ENCODE measurements around the gene KREMEN1. TPM values are rescaled to one million over a fixed set of nuclear protein-coding genes. Genes with fewer than 3 reads are reported as not detected.

KREMEN1 gene
- total and polyA plus RNA-seq, 10 of the 15 experiments (the other 5 are each of a cell fraction or from before 2014, with no cell fraction given), result 0.10 to 2.5 (median 0.20) TPM; not detected in 1

GRCh38 chr22:29205594-29206371 is 132.9 kb downstream of the KREMEN1 start, which contains the start of gene EMID1 (continued):
- TF ChIP-seq CTCF (IDR thresholded peaks at IDR 0.05 in 2 of 3, conservative IDR thresholded peaks at IDR 0.05 in 1 of 3; ENCODE audit: control insufficient read depth in 2 of 3, extremely low read depth in 1 of 3, insufficient read depth in 1 of 3, low read depth in 3 of 3, low read length in 3 of 3), result peak in 2 of 3 experiments; percentile 18 to 32; a peak in 2 of 6 replicates
- TF ChIP-seq MEF2A (IDR thresholded peaks at IDR 0.05; ENCODE audit: insufficient read depth, low read depth, low read length), result no peak
- TF ChIP-seq BRCA1 (IDR thresholded peaks at IDR 0.05; ENCODE audit: low read depth, low read length), result no peak
- TF ChIP-seq NFXL1 (IDR thresholded peaks at IDR 0.05; ENCODE audit: borderline replicate concordance), result no peak
- no peak for TF ChIP-seq IRF4 (IDR thresholded peaks at IDR 0.05; ENCODE audit: low read depth, low read length)
- no peak for TF ChIP-seq CHD4 (IDR thresholded peaks at IDR 0.05)
- TF ChIP-seq PAX5 (IDR thresholded peaks at IDR 0.05; ENCODE audit: borderline replicate concordance, low read depth, low read length), result no peak
- peak; percentile 80 for TF ChIP-seq DPF2 (IDR thresholded peaks at IDR 0.05)
- TF ChIP-seq KLF5 (IDR thresholded peaks at IDR 0.05; ENCODE audit: partially characterized antibody), result no peak
- TF ChIP-seq NR2F1 (conservative IDR thresholded peaks at IDR 0.05), result 0 out of 2 replicates have a peak, but pooled peaks have one; percentile 50
- no peak for TF ChIP-seq NFYB (IDR thresholded peaks at IDR 0.05; ENCODE audit: insufficient read depth, low read depth, low read length)
- no peak for TF ChIP-seq TAF1 (IDR thresholded peaks at IDR 0.05; ENCODE audit: borderline replicate concordance, low read depth, low read length)
- TF ChIP-seq USF1 (IDR thresholded peaks at IDR 0.05; ENCODE audit: borderline replicate concordance, extremely low read length, insufficient read depth, low read depth, low read length), result no peak
- TF ChIP-seq ZBTB33 (IDR thresholded peaks at IDR 0.05), result no peak
- TF ChIP-seq MAX (IDR thresholded peaks at IDR 0.05; ENCODE audit: low read depth, low read length), result no peak
- TF ChIP-seq SUPT20H (IDR thresholded peaks at IDR 0.05; ENCODE audit: borderline replicate concordance, control insufficient read depth, low read depth, low read length), result no peak
- no peak for TF ChIP-seq ZNF274 (IDR thresholded peaks at IDR 0.05; ENCODE audit: insufficient read depth, insufficient read length)
- no peak; the same call in 1 of the 2 replicates for TF ChIP-seq SIN3A (IDR thresholded peaks at IDR 0.05; ENCODE audit: low read depth, low read length)
- 0 out of 2 replicates have a peak, but pooled peaks have one; percentile 33 for TF ChIP-seq MXI1 (IDR thresholded peaks at IDR 0.05; ENCODE audit: low read depth, low read length)
- TF ChIP-seq CBX3 (IDR thresholded peaks at IDR 0.05; ENCODE audit: borderline replicate concordance, low read depth), result no peak
- peak; percentile 76 for TF ChIP-seq IKZF1 (conservative IDR thresholded peaks at IDR 0.05)
- TF ChIP-seq HSF1 (IDR thresholded peaks at IDR 0.05; ENCODE audit: low read depth, low read length), result no peak
